ENCODE measurements around the gene AGBL2.
A peak's percentile ranks its signal among the peaks of the same experiment; 100 is the strongest.

Gene AGBL2

GRCh38 chr11:47620836-47621378 is 94.3 kb downstream of the AGBL2 start:
- DNase-seq = no peak

GRCh38 chr11:47617417-47617809 is 97.8 kb downstream of the AGBL2 start:
- DNase-seq = no peak

DNA sequence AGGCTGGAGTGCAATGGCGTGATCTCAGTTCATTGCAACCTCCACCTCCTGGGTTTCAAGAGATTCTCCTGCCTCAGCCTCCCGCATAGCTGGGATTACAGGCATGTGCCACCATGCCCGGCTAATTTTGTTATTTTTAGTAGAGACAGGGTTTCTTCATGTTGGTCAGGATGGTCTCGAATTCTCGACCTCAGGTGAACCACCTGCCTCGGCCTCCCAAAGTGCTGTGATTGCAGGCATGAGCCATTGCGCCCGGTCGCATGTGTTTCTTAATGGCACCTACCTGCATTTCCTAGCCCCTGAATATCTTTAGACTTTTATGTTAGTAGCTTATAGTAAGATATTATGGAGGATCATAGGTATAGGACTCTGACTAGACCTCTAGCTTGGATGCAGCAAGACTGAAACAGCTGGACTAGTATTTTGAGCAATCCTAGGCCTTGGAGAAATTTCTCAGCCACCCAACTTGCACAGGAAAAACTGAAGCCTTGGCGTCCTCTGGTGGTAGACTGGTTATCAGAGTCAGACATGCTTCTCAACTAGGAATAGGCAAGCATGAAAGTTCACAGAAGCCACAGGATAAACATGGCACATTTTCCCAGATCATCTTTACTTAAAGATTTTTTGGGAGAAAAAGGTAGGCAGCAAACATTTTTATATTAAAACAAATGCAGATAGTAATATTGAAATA is 98.3 kb downstream of the AGBL2 start:
- DNase-seq = peak; percentile 6

- no peak for DNase-seq
Observed at GRCh38 chr11:47615249-47615648, 99.9 kb downstream of the AGBL2 start.

- no peak for DNase-seq
Observed at GRCh38 chr11:47611348-47611794, 103.8 kb downstream of the AGBL2 start.

- DNase-seq = no peak
Observed at GRCh38 chr11:47609675-47610074, 105.5 kb downstream of the AGBL2 start.
